H1 (cell line): ENCODE results near the gene ANO2. TPM values are rescaled to one million over a fixed set of nuclear protein-coding genes. Genes with fewer than 3 reads are reported as not detected.

Source experiments
- polyA plus RNA-seq, 7 experiments: library from polyadenylated mRNA; depleted of rRNA in 3 of 7; stranded (reverse) in 5 of 7; unstranded in 2 of 7; fragments of >200 nt in 5 of 7; fragments of 200-250 nt in 2 of 7; gene quantifications; 1 replicate in 5 of 7; 2 replicates in 1 of 7; 4 replicates in 1 of 7; pipeline versions ENCODE4 v1.2.1 to v1.2.3, GENCODE V29; 2011 to 2013; ENCODE audit warnings: missing spikeins in 2 of 7, mixed read lengths in 2 of 7
- small RNA-seq: library from polyadenylated mRNA; stranded (forward); fragments of <200 nt; extraction: miRNeasy Mini kit (QIAGEN cat#:217004); gene quantifications from one replicate; pipeline ENCODE3, GENCODE V24; 2013; ENCODE audit not compliant: insufficient read depth
- total RNA-seq: library from RNA; stranded (reverse); fragmentation: NEBNext Ultra II Directional; extraction: Animal tissue kit (Norgen Biotek cat#: 25700); gene quantifications from 2 replicates; pipeline ENCODE4 v1.2.1, GENCODE V29; 2021

ANO2 gene
- total and polyA plus RNA-seq, 2 of the 8 experiments (the other 6 are each of a cell fraction or from before 2014, with no cell fraction given), result 1.9 to 5.5 TPM

Small RNA genes lying within 50 kb of the gene (small RNA-seq; reads per million reads assigned to genes)
- not detected for gene AC137627.1

Other genes with a start within 250 kb of the ANO2 start
- 0.60 and 0.63 TPM in 2 replicates for gene VWF, start 179.4 kb upstream of the ANO2 start, total RNA-seq
- 0.39 and 0.67 TPM in 2 replicates for gene VWF, start 179.4 kb upstream of the ANO2 start, polyA plus RNA-seq (2011; rRNA removed)